HepG2 (cell line): ENCODE measurements around the gene CCT7. TPM values are rescaled to one million over a fixed set of nuclear protein-coding genes. Genes with fewer than 3 reads are reported as not detected.

Experiments
- BHLHE40 ChIP-seq: IDR thresholded peaks from 2 replicates; pipeline ENCODE4 v1.6.1; 2011; ENCODE audit warnings: low read length, improper control_type of control experiment
- BORCS8-MEF2B ChIP-seq: sonication (generic); formaldehyde crosslinking; IDR thresholded peaks from 2 replicates; pipeline ENCODE4 v1.8.0; 2022; ENCODE audit warnings: mild to moderate bottlenecking, missing genetic modification reagents
- GATAD2A ChIP-seq: IDR thresholded peaks from 2 replicates; pipeline ENCODE4 v1.6.1; 2016
- HNRNPK ChIP-seq: fragments of 200-400 bp; formaldehyde crosslinking; IDR thresholded peaks from 2 replicates; pipeline ENCODE4 v1.6.1; 2018; ENCODE audit warnings: low read length, low read depth, moderate library complexity, mild to moderate bottlenecking; ENCODE audit not compliant: poor library complexity, severe bottlenecking
- KAT7 ChIP-seq: IDR thresholded peaks from 2 replicates; pipeline ENCODE4 v1.6.1; 2018; ENCODE audit warnings: borderline replicate concordance, missing compliant biosample characterization
- KDM3A ChIP-seq: IDR thresholded peaks from 2 replicates; pipeline ENCODE4 v1.6.1; 2018; ENCODE audit warnings: low read depth, missing compliant biosample characterization
- KDM5B ChIP-seq: sonication (generic); formaldehyde crosslinking; IDR thresholded peaks from 2 replicates; pipeline ENCODE4 v1.4.0; 2020; ENCODE audit warnings: missing genetic modification reagents, mild to moderate bottlenecking, borderline replicate concordance
- KLF13 ChIP-seq: sonication (generic); formaldehyde crosslinking; IDR thresholded peaks from 2 replicates; pipeline ENCODE4 v1.4.0; 2020; ENCODE audit warnings: mild to moderate bottlenecking, missing genetic modification reagents
- MBD4 ChIP-seq: IDR thresholded peaks from 2 replicates; pipeline ENCODE4 v1.6.1; 2012; ENCODE audit warnings: low read length, inconsistent platforms, borderline replicate concordance
- RBAK ChIP-seq: sonication (generic); formaldehyde crosslinking; IDR thresholded peaks from 2 replicates; pipeline ENCODE4 v1.5.1; 2020; ENCODE audit warnings: mild to moderate bottlenecking, missing genetic modification reagents
- RCOR2 ChIP-seq: IDR thresholded peaks from 2 replicates; pipeline ENCODE4 v1.6.1; 2016; ENCODE audit warnings: missing biosample characterization, missing genetic modification reagents
- RXRB ChIP-seq: IDR thresholded peaks from 2 replicates; pipeline ENCODE4 v1.6.1; 2016; ENCODE audit warnings: borderline replicate concordance, missing genetic modification reagents, missing compliant biosample characterization
- SATB2 ChIP-seq: sonication (generic); formaldehyde crosslinking; IDR thresholded peaks from 2 replicates; pipeline ENCODE4 v1.5.0; 2020; ENCODE audit warnings: missing genetic modification reagents
- SMC3 ChIP-seq: IDR thresholded peaks from 2 replicates; pipeline ENCODE4 v1.6.1; 2011; ENCODE audit warnings: low read length, improper control_type of control experiment
- ZFP37 ChIP-seq: sonication (generic); formaldehyde crosslinking; IDR thresholded peaks from 2 replicates; pipeline ENCODE4 v1.4.0; 2020; ENCODE audit warnings: missing genetic modification reagents, borderline replicate concordance
- ZKSCAN1 ChIP-seq: fragments of 150-350 bp; IDR thresholded peaks from 2 replicates; pipeline ENCODE4 v1.6.1; 2014; ENCODE audit warnings: low read length
- ZMYM4 ChIP-seq: sonication (generic); formaldehyde crosslinking; IDR thresholded peaks from 2 replicates; pipeline ENCODE4 v1.8.1; 2023; ENCODE audit warnings: mild to moderate bottlenecking, missing genetic modification reagents
- ZNF12 ChIP-seq: sonication (generic); formaldehyde crosslinking; IDR thresholded peaks from 2 replicates; pipeline ENCODE4 v1.5.0; 2020; ENCODE audit warnings: missing genetic modification reagents
- ZNF124 ChIP-seq: sonication (generic); formaldehyde crosslinking; IDR thresholded peaks from 2 replicates; pipeline ENCODE4 v1.4.0; 2020; ENCODE audit warnings: missing genetic modification reagents
- ZNF292 ChIP-seq: sonication (generic); formaldehyde crosslinking; IDR thresholded peaks from 2 replicates; pipeline ENCODE4 v1.8.1; 2022; ENCODE audit warnings: mild to moderate bottlenecking, low read depth, missing genetic modification reagents, borderline replicate concordance
- ZNF44 ChIP-seq: sonication (generic); formaldehyde crosslinking; IDR thresholded peaks from 2 replicates; pipeline ENCODE4 v1.5.1; 2020; ENCODE audit warnings: mild to moderate bottlenecking, missing genetic modification reagents
- ZNF598 ChIP-seq: sonication (generic); formaldehyde crosslinking; IDR thresholded peaks from 2 replicates; pipeline ENCODE4 v1.5.1; 2020; ENCODE audit warnings: mild to moderate bottlenecking, missing genetic modification reagents, borderline replicate concordance
- ZNF678 ChIP-seq: sonication (generic); formaldehyde crosslinking; IDR thresholded peaks from 2 replicates; pipeline ENCODE4 v1.4.0; 2020; ENCODE audit warnings: mild to moderate bottlenecking, missing genetic modification reagents
- ZNF883 ChIP-seq: sonication (generic); formaldehyde crosslinking; IDR thresholded peaks from 2 replicates; pipeline ENCODE4 v1.5.1; 2020; ENCODE audit warnings: mild to moderate bottlenecking, missing genetic modification reagents; ENCODE audit errors: not compliant biosample characterization
- ZSCAN22 ChIP-seq: sonication (generic); formaldehyde crosslinking; IDR thresholded peaks from 2 replicates; pipeline ENCODE4 v1.4.0; 2020; ENCODE audit warnings: mild to moderate bottlenecking, missing genetic modification reagents
- ZSCAN29 ChIP-seq: sonication (generic); formaldehyde crosslinking; conservative IDR thresholded peaks from 2 replicates; pipeline ENCODE4 v1.4.0; 2020; ENCODE audit warnings: mild to moderate bottlenecking, missing genetic modification reagents
- ZZZ3 ChIP-seq: sonication (generic); formaldehyde crosslinking; IDR thresholded peaks from 2 replicates; pipeline ENCODE4 v1.4.0; 2020; ENCODE audit warnings: missing genetic modification reagents, mild to moderate bottlenecking, borderline replicate concordance
- polyA plus RNA-seq, 8 experiments: library from polyadenylated mRNA; depleted of rRNA in 3 of 8; stranded (reverse) in 7 of 8; unstranded in 1 of 8; fragments of >200 nt; fragmentation: Illumina TruSeq in 4 of 8; extraction: Trizol in 4 of 8; gene quantifications; 2 replicates each; pipeline versions ENCODE4 v1.2.1 to v1.2.3, GENCODE V29; 2011 to 2016; ENCODE audit warnings: low read depth in 4 of 8, missing spikeins in 1 of 8, mixed read lengths in 1 of 8; ENCODE audit not compliant: insufficient read depth in 1 of 8
- total RNA-seq, 5 experiments: library from RNA; depleted of rRNA; stranded (reverse); fragments of >200 nt; fragmentation: Illumina TruSeq; extraction: Trizol; gene quantifications; 2 replicates each; pipeline ENCODE4 v1.2.3, GENCODE V29; 2016; ENCODE audit warnings: low read depth in 1 of 5
- TF ChIP-seq, protein P1 (sequence below): sonication (generic); formaldehyde crosslinking; IDR thresholded peaks from 2 replicates; pipeline ENCODE4 v1.8.0; 2022; ENCODE audit warnings: missing genetic modification reagents, mild to moderate bottlenecking, moderate library complexity, borderline replicate concordance
- TF ChIP-seq, protein P2 (sequence below): sonication (generic); formaldehyde crosslinking; IDR thresholded peaks from 2 replicates; pipeline ENCODE4 v1.8.0; 2023; ENCODE audit warnings: mild to moderate bottlenecking, missing genetic modification reagents

Gene CCT7
- total and polyA plus RNA-seq, 2 of the 13 experiments (the other 11 are each of a cell fraction or from before 2014, with no cell fraction given): 347 to 517 TPM

DNA sequence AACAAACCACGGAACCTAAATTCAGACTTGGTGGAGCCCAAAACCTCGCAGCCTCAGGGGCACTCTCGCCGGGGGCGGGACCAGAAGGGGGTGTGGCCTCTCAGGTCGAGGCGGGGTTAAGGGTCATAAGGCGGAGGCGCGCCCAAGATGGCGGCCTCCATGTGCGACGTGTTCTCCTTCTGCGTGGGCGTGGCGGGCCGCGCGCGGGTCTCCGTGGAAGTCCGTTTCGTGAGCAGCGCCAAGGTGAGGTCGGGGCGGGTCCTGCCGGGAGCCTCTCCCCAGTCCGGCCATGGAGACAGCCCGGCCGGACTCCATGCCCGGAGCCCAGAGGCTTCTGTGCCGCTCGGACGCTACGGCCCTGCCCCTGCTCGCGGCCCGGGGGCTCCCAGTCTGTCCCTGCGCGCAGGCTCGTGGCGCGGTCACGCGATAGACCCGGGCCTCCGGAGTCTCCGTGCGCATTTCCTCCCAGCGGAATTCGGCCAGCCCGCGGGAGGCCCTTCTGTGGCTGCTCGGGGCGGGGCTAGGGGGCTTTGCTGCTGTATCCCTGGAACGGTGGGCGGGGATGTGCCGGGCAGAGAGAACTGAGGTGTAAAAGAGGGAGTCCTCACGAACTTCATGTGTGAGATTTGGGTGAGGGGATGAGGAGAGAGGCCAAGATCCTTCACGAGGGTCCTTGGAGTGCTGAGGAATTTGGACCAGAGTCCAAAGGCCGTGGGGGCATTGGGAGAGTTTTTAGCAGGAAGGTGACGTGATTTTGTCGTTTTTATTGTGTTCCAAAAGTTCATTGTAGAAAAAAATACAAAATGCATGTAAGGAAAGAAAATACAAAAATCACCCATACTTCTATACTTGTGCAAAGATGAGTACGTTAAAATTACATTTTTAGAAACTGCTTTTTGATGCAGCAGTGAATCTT lies 19.7 kb upstream of the CCT7 start, which contains the start of gene SMYD5 (continued):
- peak; percentile 47; the same call in 1 of the 2 replicates for TF ChIP-seq RXRB (CRISPR knock-in tag)
- 0 out of 2 replicates have a peak, but pooled peaks have one; percentile 60 for TF ChIP-seq ZSCAN22
- peak; percentile 76 for TF ChIP-seq HNRNPK
- TF ChIP-seq, protein P1, sequence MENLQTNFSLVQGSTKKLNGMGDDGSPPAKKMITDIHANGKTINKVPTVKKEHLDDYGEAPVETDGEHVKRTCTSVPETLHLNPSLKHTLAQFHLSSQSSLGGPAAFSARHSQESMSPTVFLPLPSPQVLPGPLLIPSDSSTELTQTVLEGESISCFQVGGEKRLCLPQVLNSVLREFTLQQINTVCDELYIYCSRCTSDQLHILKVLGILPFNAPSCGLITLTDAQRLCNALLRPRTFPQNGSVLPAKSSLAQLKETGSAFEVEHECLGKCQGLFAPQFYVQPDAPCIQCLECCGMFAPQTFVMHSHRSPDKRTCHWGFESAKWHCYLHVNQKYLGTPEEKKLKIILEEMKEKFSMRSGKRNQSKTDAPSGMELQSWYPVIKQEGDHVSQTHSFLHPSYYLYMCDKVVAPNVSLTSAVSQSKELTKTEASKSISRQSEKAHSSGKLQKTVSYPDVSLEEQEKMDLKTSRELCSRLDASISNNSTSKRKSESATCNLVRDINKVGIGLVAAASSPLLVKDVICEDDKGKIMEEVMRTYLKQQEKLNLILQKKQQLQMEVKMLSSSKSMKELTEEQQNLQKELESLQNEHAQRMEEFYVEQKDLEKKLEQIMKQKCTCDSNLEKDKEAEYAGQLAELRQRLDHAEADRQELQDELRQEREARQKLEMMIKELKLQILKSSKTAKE (CRISPR knock-in tag): peak; percentile 26; the same call in 1 of the 2 replicates
- no peak; the same call in 1 of the 2 replicates for TF ChIP-seq ZNF292 (CRISPR knock-in tag)
- peak; percentile 87; the same call in 1 of the 2 replicates for TF ChIP-seq KDM5B
- TF ChIP-seq ZMYM4 (CRISPR knock-in tag): peak; percentile 70
- TF ChIP-seq ZNF598: peak; percentile 66; the same call in 1 of the 2 replicates
- peak; percentile 35; the same call in 1 of the 2 replicates for TF ChIP-seq KAT7 (CRISPR knock-in tag)
- peak; percentile 24; the same call in 1 of the 2 replicates for TF ChIP-seq GATAD2A (CRISPR knock-in tag)
- TF ChIP-seq BORCS8-MEF2B (CRISPR knock-in tag): peak; percentile 58
- peak; percentile 51; the same call in 1 of the 2 replicates for TF ChIP-seq ZZZ3 (CRISPR knock-in tag)
- TF ChIP-seq ZNF124 (CRISPR knock-in tag): peak; percentile 78; the same call in 1 of the 2 replicates
- TF ChIP-seq, protein P2, sequence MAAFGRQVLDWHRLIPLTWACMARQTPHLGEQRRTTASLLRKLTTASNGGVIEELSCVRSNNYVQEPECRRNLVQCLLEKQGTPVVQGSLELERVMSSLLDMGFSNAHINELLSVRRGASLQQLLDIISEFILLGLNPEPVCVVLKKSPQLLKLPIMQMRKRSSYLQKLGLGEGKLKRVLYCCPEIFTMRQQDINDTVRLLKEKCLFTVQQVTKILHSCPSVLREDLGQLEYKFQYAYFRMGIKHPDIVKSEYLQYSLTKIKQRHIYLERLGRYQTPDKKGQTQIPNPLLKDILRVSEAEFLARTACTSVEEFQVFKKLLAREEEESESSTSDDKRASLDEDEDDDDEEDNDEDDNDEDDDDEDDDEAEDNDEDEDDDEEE (CRISPR knock-in tag): peak; percentile 96; the same call in 1 of the 2 replicates
- peak; percentile 33; the same call in 1 of the 2 replicates for TF ChIP-seq SATB2 (CRISPR knock-in tag)
- TF ChIP-seq ZNF12 (CRISPR knock-in tag): peak; percentile 49
- 0 out of 2 replicates have a peak, but pooled peaks have one; percentile 62 for TF ChIP-seq KDM3A (CRISPR knock-in tag)
- TF ChIP-seq MBD4: no peak
- TF ChIP-seq KLF13 (CRISPR knock-in tag): peak; percentile 91; the same call in 1 of the 2 replicates
- TF ChIP-seq ZNF44 (CRISPR knock-in tag): no peak; the same call in 1 of the 2 replicates
- TF ChIP-seq BHLHE40: peak; percentile 36
- TF ChIP-seq RBAK (CRISPR knock-in tag): no peak
- TF ChIP-seq ZFP37 (CRISPR knock-in tag): peak; percentile 31; the same call in 1 of the 2 replicates
- TF ChIP-seq ZSCAN29 (CRISPR knock-in tag): 0 out of 2 replicates have a peak, but pooled peaks have one; percentile 12
- TF ChIP-seq RCOR2 (CRISPR knock-in tag): no peak
- no peak; the same call in none of the 2 replicates for TF ChIP-seq ZNF678 (CRISPR knock-in tag)
- peak; percentile 68 for TF ChIP-seq ZNF883 (CRISPR knock-in tag)
- TF ChIP-seq ZKSCAN1: no peak
- no peak for TF ChIP-seq SMC3
